HG03045 (cell line): Measurements from ENCODE around the gene SPEM2.

Experiments
- ATAC-seq: cut with Tn5 transposase; IDR thresholded peaks from one replicate; pipeline ENCODE4 v1.9.1; 2021; ENCODE audit warnings: mild to moderate bottlenecking, moderate library complexity; ENCODE audit not compliant: unreplicated experiment

The SPEM2 gene

GRCh38 chr17:7440113-7440833, 14.9 kb downstream of the SPEM2 start:
- no peak for ATAC-seq

- no peak for ATAC-seq
These were observed 15.4 kb downstream of the SPEM2 start for GRCh38 chr17:7440834-7441195.

- ATAC-seq = no peak
These were observed 15.8 kb downstream of the SPEM2 start for GRCh38 chr17:7441266-7441665.

GRCh38 chr17:7442142-7442541, 16.7 kb downstream of the SPEM2 start:
- ATAC-seq = no peak

- ATAC-seq = no peak
These were observed 18.4 kb downstream of the SPEM2 start for GRCh38 chr17:7443499-7444485.

- no peak for ATAC-seq
These were observed 19.5 kb downstream of the SPEM2 start, which contains the start of gene CHRNB1 for GRCh38 chr17:7444682-7445618. TSS of gene CHRNB1 (plus strand) at chr17:7445061. CDS start at chr17:7445128, 67 bp downstream.

GRCh38 chr17:7445619-7445968, 20.2 kb downstream of the SPEM2 start:
- no peak for ATAC-seq

GRCh38 chr17:7448461-7448860, 23.0 kb downstream of the SPEM2 start:
- no peak for ATAC-seq

- no peak for ATAC-seq
These were observed 34.6 kb downstream of the SPEM2 start for GRCh38 chr17:7459961-7460545.

- no peak for ATAC-seq
These were observed 35.6 kb downstream of the SPEM2 start for GRCh38 chr17:7460850-7461660.

- no peak for ATAC-seq
These were observed 37.3 kb downstream of the SPEM2 start for GRCh38 chr17:7462474-7463371.

GRCh38 chr17:7463372-7463846, 38.0 kb downstream of the SPEM2 start:
- no peak for ATAC-seq

GRCh38 chr17:7464081-7464480, 38.7 kb downstream of the SPEM2 start:
- ATAC-seq = no peak

- ATAC-seq = no peak
These were observed 40.3 kb downstream of the SPEM2 start for GRCh38 chr17:7465597-7466275.

- no peak for ATAC-seq
These were observed 40.9 kb downstream of the SPEM2 start for GRCh38 chr17:7466318-7466638.

GRCh38 chr17:7466639-7467341, 41.4 kb downstream of the SPEM2 start:
- ATAC-seq = no peak

GRCh38 chr17:7467498-7467897, 42.1 kb downstream of the SPEM2 start:
- no peak for ATAC-seq

- no peak for ATAC-seq
These were observed 42.9 kb downstream of the SPEM2 start for GRCh38 chr17:7468290-7468689.
